Testis (tissue), 3 donors: ENCODE measurements around the gene ANTKMT. TPM values are rescaled to one million over a fixed set of nuclear protein-coding genes. Genes with fewer than 3 reads are reported as not detected.

ENCODE experiments used
- DNase-seq: peaks from one replicate; pipeline ENCODE4 v3.0.0-alpha.2; 2019
- H3K27ac ChIP-seq, 2 donors: fragments of 200-600 bp; sonication (generic); one replicate each; pipeline ENCODE4 v1.5.1; 2019
- H3K27me3 ChIP-seq: fragments of 200-600 bp; sonication (generic); one replicate; pipeline ENCODE4 v1.5.1; 2019
- H3K36me3 ChIP-seq: fragments of 200-600 bp; sonication (generic); one replicate; pipeline ENCODE4 v1.5.1; 2017; ENCODE audit warnings: low read depth; ENCODE audit errors: missing control alignments
- H3K4me1 ChIP-seq: fragments of 200-600 bp; sonication (generic); one replicate; pipeline ENCODE4 v1.5.1; 2019
- H3K4me3 ChIP-seq, 2 donors: fragments of 200-600 bp; sonication (generic); one replicate each; pipeline ENCODE4 v1.5.1; 2017 to 2019
- H3K9me3 ChIP-seq: fragments of 200-600 bp; sonication (generic); one replicate; pipeline ENCODE4 v1.5.1; 2017
- CTCF ChIP-seq, 3 experiments: fragments of 450-650 bp in 2 of 3; fragments of 200-600 bp in 1 of 3; sonication (generic) in 1 of 3; IDR thresholded peaks; one replicate each; pipeline ENCODE4 v1.5.1; 2016 to 2019; ENCODE audit warnings: antibody characterized with exemption in 3 of 3, mild to moderate bottlenecking in 2 of 3, moderate library complexity in 1 of 3
- POLR2A ChIP-seq: fragments of 450-650 bp; IDR thresholded peaks from one replicate; pipeline ENCODE4 v1.6.1; 2017; ENCODE audit warnings: antibody characterized with exemption, mild to moderate bottlenecking, moderate library complexity
- WGBS, 2 donors: methylation state at CpG; one replicate each; pipeline ENCODE4 v1.1.5; 2018; 5-methylcytosine and 5-hydroxymethylcytosine counted together
- intact Hi-C: fragments of 100-400 bp; cut with DNase I; formaldehyde crosslinking; loops from one replicate; pipeline ENCODE4 v1.15.1; 2023; ENCODE audit warnings: low total_unique reads
- polyA plus RNA-seq: library from polyadenylated mRNA; stranded (reverse); fragments of 350-450 nt; fragmentation: Illumina TruSeq; extraction: RNeasy Lipid Tissue Mini Kit (QIAGEN cat#74804); gene quantifications from one replicate; pipeline ENCODE4 v1.2.3, GENCODE V29; 2014; ENCODE audit warnings: low read depth, low replicate concordance; ENCODE audit not compliant: insufficient read depth
- total RNA-seq, 2 donors: library from RNA; depleted of rRNA; stranded (reverse); fragments of >200 nt; gene quantifications; one replicate each; pipeline ENCODE4 v1.2.3, GENCODE V29; 2016

The ANTKMT gene
- total and polyA plus RNA-seq, 3 donors from 2014 or later, result 68.5 to 108 (median 81.1) TPM

GRCh38 chr16:727291-727977, 6.5 kb downstream of the ANTKMT start:
- no peak for DNase-seq
- H3K27me3 ChIP-seq, result no peaks in the 10 kb centered on the region
- H3K9me3 ChIP-seq, result no peaks in the 10 kb centered on the region
- WGBS, 2 donors, result 1 to 3% methylated on average over 14 to 46 of the region's 61 CpGs
- H3K27ac ChIP-seq, result no peak overlapping the region
- no peaks in the 10 kb centered on the region for H3K36me3 ChIP-seq
- peak overlapping the region; percentile 43 to 58 for H3K4me3 ChIP-seq
- peaks cover 16% of the 10 kb centered on the region for H3K4me1 ChIP-seq
- intact Hi-C loops, result no loop called here
- TF ChIP-seq CTCF (IDR thresholded peaks at IDR 0.05) (no peak), POLR2A (no peak)

GRCh38 chr16:728131-728889, 7.4 kb downstream of the ANTKMT start:
- Histone ChIP-seq H3K27ac (no peak overlapping the region), H3K9me3 (no peaks in the 10 kb centered on the region), H3K4me3 (peak overlapping the region; percentile 6 to 58), H3K36me3 (no peaks in the 10 kb centered on the region), H3K27me3 (no peaks in the 10 kb centered on the region), H3K4me1 (peaks cover 16% of the 10 kb centered on the region)
- WGBS, 2 donors, result 0 to 2% methylated on average over 3 to 26 of the region's 80 CpGs
- no peak for TF ChIP-seq CTCF (IDR thresholded peaks at IDR 0.05)
- TF ChIP-seq POLR2A, result no peak
- DNase-seq, result peak; percentile 78
- intact Hi-C loops, result no loop called here

- H3K27me3 ChIP-seq, result no peaks in the 10 kb centered on the region
- no peak for TF ChIP-seq POLR2A
- no peak for TF ChIP-seq CTCF (IDR thresholded peaks at IDR 0.05)
- no peak overlapping the region for H3K27ac ChIP-seq
- DNase-seq, result no peak
- H3K4me3 ChIP-seq, result peak overlapping the region in 1 of 2 donors; percentile 58
- 60 to 73% methylated on average over 21 to 55 of the region's 55 CpGs for WGBS, 2 donors
- H3K9me3 ChIP-seq, result no peaks in the 10 kb centered on the region
- no peaks in the 10 kb centered on the region for H3K36me3 ChIP-seq
- intact Hi-C loops, result no loop called here
- peaks cover 16% of the 10 kb centered on the region for H3K4me1 ChIP-seq
These were observed 8.2 kb downstream of the ANTKMT start for GRCh38 chr16:728890-729744.

GRCh38 chr16:729768-730665, 9.1 kb downstream of the ANTKMT start:
- no peaks in the 10 kb centered on the region for H3K36me3 ChIP-seq
- intact Hi-C loops, result no loop called here
- H3K4me3 ChIP-seq, result no peak overlapping the region
- no peak for TF ChIP-seq CTCF (IDR thresholded peaks at IDR 0.05)
- H3K4me1 ChIP-seq, result peaks cover 16% of the 10 kb centered on the region
- H3K9me3 ChIP-seq, result no peaks in the 10 kb centered on the region
- WGBS, 2 donors, result 76 to 89% methylated on average over 6 to 34 of the region's 37 CpGs
- DNase-seq, result no peak
- no peak overlapping the region for H3K27ac ChIP-seq
- H3K27me3 ChIP-seq, result no peaks in the 10 kb centered on the region
